Measurements from ENCODE around the gene CADM2. TPM values are rescaled to one million over a fixed set of nuclear protein-coding genes. Genes with fewer than 3 reads are reported as not detected.

Gene CADM2
- total RNA-seq, 1 experiment from 2014 or later, result 0.64 TPM

DNA sequence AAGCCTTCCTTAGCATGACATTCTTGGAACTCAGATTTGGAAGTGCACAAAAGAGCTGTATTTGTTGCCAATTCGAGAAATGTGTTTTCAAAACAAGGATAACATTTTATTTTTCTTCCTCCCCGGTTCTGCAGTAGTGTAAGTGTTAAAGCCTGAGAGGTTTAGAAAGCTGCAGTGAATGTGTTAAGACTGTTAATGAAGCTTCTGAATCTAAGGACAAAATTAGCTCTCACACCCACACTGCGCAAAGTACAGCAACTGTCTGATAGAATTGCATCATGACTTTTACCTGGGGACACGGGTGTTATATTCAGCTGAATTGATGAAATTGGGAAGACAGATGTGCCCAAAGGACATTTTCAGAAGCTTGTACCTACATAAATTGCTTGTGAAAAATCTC lies 344.4 kb downstream of the CADM2 start:
- ChIA-PET POLR2A (no interaction called here), CTCF (no interaction called here)
- Histone ChIP-seq H3K36me3 (ENCODE audit: control insufficient read depth, insufficient read depth, low read length) (no peaks in the 10 kb centered on the region), H3K27ac (ENCODE audit: low read length) (no peak overlapping the region), H3K4me3 (ENCODE audit: low read depth in 2 of 2, low read length in 2 of 2) (no peak overlapping the region), H3K4me1 (ENCODE audit: control insufficient read depth, insufficient read depth, low read length) (no peaks in the 10 kb centered on the region), H3K9me3 (ENCODE audit: control insufficient read depth, insufficient read depth, low read depth, low read length) (no peaks in the 10 kb centered on the region), H3K27me3 (ENCODE audit: control insufficient read depth, insufficient read depth, low read length) (no peaks in the 10 kb centered on the region)
- intact Hi-C loops (cut with micrococcal nuclease; ENCODE audit: unreplicated experiment), result no loop called here
- ATAC-seq, result no peak
- in situ Hi-C loops (cut with HindIII; ENCODE audit: low pct_unique_long_range_greater_than_20kb, low sequenced_read_pairs), result no loop called here
- BruUV-seq (replicated peaks), result no TSS peak
- DNase-seq (ENCODE audit: low read depth, low spot score), result no peak
- TF ChIP-seq SIN3A (IDR thresholded peaks at IDR 0.05; ENCODE audit: borderline replicate concordance, insufficient read depth, low read depth, low read length) (no peak), POLR2AphosphoS5 (IDR thresholded peaks at IDR 0.05; ENCODE audit: low read depth, low read length) (no peak), TCF7L2 (IDR thresholded peaks at IDR 0.05; ENCODE audit: low read depth, low read length) (no peak)
- TF ChIP-seq, protein P1, sequence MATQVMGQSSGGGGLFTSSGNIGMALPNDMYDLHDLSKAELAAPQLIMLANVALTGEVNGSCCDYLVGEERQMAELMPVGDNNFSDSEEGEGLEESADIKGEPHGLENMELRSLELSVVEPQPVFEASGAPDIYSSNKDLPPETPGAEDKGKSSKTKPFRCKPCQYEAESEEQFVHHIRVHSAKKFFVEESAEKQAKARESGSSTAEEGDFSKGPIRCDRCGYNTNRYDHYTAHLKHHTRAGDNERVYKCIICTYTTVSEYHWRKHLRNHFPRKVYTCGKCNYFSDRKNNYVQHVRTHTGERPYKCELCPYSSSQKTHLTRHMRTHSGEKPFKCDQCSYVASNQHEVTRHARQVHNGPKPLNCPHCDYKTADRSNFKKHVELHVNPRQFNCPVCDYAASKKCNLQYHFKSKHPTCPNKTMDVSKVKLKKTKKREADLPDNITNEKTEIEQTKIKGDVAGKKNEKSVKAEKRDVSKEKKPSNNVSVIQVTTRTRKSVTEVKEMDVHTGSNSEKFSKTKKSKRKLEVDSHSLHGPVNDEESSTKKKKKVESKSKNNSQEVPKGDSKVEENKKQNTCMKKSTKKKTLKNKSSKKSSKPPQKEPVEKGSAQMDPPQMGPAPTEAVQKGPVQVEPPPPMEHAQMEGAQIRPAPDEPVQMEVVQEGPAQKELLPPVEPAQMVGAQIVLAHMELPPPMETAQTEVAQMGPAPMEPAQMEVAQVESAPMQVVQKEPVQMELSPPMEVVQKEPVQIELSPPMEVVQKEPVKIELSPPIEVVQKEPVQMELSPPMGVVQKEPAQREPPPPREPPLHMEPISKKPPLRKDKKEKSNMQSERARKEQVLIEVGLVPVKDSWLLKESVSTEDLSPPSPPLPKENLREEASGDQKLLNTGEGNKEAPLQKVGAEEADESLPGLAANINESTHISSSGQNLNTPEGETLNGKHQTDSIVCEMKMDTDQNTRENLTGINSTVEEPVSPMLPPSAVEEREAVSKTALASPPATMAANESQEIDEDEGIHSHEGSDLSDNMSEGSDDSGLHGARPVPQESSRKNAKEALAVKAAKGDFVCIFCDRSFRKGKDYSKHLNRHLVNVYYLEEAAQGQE (IDR thresholded peaks at IDR 0.05; ENCODE audit: insufficient read depth in 1 of 2, low read depth in 2 of 2, low read length in 1 of 2), result no peak
- TF ChIP-seq, protein P2, sequence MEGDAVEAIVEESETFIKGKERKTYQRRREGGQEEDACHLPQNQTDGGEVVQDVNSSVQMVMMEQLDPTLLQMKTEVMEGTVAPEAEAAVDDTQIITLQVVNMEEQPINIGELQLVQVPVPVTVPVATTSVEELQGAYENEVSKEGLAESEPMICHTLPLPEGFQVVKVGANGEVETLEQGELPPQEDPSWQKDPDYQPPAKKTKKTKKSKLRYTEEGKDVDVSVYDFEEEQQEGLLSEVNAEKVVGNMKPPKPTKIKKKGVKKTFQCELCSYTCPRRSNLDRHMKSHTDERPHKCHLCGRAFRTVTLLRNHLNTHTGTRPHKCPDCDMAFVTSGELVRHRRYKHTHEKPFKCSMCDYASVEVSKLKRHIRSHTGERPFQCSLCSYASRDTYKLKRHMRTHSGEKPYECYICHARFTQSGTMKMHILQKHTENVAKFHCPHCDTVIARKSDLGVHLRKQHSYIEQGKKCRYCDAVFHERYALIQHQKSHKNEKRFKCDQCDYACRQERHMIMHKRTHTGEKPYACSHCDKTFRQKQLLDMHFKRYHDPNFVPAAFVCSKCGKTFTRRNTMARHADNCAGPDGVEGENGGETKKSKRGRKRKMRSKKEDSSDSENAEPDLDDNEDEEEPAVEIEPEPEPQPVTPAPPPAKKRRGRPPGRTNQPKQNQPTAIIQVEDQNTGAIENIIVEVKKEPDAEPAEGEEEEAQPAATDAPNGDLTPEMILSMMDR (IDR thresholded peaks at IDR 0.05), result no peak

DNA sequence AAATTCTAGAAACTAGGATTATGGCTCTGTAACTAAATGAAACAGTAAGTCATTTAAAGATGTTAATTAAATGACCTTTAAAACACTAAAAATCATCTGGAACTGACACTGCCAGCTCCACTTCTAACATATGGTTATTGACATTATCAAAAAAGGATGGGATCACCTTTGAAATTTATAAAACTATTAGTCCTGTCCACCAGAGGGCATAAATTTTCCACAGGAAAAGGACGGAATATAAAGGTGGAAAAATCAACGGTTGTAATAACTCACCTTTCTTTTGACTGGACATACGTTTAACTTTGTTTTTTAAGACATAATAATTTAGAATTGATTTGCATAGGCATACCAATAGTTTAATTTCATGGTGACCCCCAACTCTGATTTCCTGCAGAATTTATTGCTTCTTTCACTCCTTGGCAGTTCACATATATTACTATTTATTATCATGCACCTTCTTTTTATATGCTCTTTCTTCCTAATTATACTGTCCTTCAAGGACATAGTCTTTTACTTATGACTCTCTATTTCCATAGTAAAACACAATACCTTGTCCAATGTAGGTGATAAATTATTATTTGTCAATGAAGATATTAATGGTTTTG lies 345.7 kb downstream of the CADM2 start:
- H3K9me3 ChIP-seq (ENCODE audit: control insufficient read depth, insufficient read depth, low read depth, low read length), result no peaks in the 10 kb centered on the region
- no peak overlapping the region for H3K27ac ChIP-seq (ENCODE audit: low read length)
- no peak overlapping the region for H3K4me3 ChIP-seq (ENCODE audit: low read depth in 2 of 2, low read length in 2 of 2)
- ATAC-seq, result no peak
- no peaks in the 10 kb centered on the region for H3K4me1 ChIP-seq (ENCODE audit: control insufficient read depth, insufficient read depth, low read length)
- TF ChIP-seq, protein P1 (IDR thresholded peaks at IDR 0.05; ENCODE audit: insufficient read depth in 1 of 2, low read depth in 2 of 2, low read length in 1 of 2), result no peak
- TF ChIP-seq SIN3A (IDR thresholded peaks at IDR 0.05; ENCODE audit: borderline replicate concordance, insufficient read depth, low read depth, low read length) (no peak), TCF7L2 (IDR thresholded peaks at IDR 0.05; ENCODE audit: low read depth, low read length) (no peak), POLR2AphosphoS5 (IDR thresholded peaks at IDR 0.05; ENCODE audit: low read depth, low read length) (no peak)
- TF ChIP-seq, protein P2 (IDR thresholded peaks at IDR 0.05), result peak; percentile 33; the same call in 1 of the 2 replicates
- ChIA-PET POLR2A (no interaction called here), CTCF (no interaction called here)
- in situ Hi-C loops (cut with HindIII; ENCODE audit: low pct_unique_long_range_greater_than_20kb, low sequenced_read_pairs) (no loop called here), intact Hi-C loops (cut with micrococcal nuclease; ENCODE audit: unreplicated experiment) (no loop called here)
- DNase-seq (ENCODE audit: low read depth, low spot score), result no peak
- H3K27me3 ChIP-seq (ENCODE audit: control insufficient read depth, insufficient read depth, low read length), result no peaks in the 10 kb centered on the region
- H3K36me3 ChIP-seq (ENCODE audit: control insufficient read depth, insufficient read depth, low read length), result no peaks in the 10 kb centered on the region
- no TSS peak for BruUV-seq (replicated peaks)
